ENCODE measurements around the gene RAD51. TPM values are rescaled to one million over a fixed set of nuclear protein-coding genes. Genes with fewer than 3 reads are reported as not detected.

RAD51 gene
- total and polyA plus RNA-seq, 2 donors (not counting 1 experiment from before 2014, with no cell fraction given), result 1.3 to 5.0 TPM

DNA sequence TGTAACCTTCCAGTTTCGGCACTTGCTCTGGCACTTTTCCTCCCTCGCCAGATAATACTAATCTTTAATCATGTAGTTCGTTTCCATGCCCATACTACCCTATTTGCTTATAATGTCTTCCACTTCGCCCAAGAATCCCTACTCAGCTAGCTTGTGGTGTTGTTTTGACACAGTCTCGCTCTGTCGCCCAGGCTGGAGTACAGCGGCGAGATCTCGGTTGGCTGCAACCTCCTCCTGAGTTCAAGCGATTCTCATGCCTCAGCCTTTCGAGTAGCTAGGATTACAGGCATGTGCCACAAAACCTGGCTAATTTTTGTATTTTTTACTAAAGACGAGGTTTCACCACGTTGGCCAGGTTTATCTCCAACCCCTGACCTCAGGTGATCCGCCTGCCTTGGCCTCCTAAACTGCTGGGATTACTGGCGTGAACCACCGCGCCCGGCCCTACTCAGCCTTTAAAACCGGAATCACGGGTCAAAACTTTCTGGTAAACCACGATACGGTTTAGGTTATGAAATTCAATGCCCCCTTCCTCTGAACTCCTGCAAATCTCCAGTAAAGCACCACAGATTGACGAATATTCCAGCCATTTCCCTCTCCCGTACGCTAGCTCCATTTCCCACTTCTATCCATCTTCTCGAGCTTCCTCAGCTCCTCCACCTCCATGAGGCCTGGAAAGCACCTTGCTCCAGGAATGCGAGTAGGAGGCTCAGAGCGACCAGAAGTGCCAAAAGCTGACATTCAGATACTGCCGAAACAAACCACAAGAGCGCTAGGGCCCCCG, 878 bp upstream of the RAD51 start:
- no peak for DNase-seq (ENCODE audit: low read depth in 2 of 2)
- Histone ChIP-seq H4K20me1 (ENCODE audit: control insufficient read depth, extremely low read depth, insufficient read depth, low read length) (no peaks in the 10 kb centered on the region), H3K4me1 (ENCODE audit: control insufficient read depth, extremely low read depth, insufficient read depth, low read length) (peaks cover 3% of the 10 kb centered on the region), H3K9ac (ENCODE audit: insufficient read depth, low read length) (peak overlapping the region; percentile 96), H3K36me3 (ENCODE audit: control insufficient read depth, insufficient read depth, low read length) (no peaks in the 10 kb centered on the region), H3K27me3 (ENCODE audit: control insufficient read depth, insufficient read depth, low read length) (no peaks in the 10 kb centered on the region), H3K4me3 (replicated peaks in 1 of 4; ENCODE audit: control extremely low read depth in 1 of 4, insufficient read depth in 1 of 4, low read depth in 3 of 4, low read length in 4 of 4) (peak overlapping the region; percentile 58 to 99 (median 66)), H3K4me2 (ENCODE audit: extremely low read depth, insufficient read depth, low read length) (peak overlapping the region; percentile 74), H3K9me3 (ENCODE audit: control insufficient read depth, insufficient read depth, low read depth, low read length) (no peaks in the 10 kb centered on the region), H3K27ac (ENCODE audit: insufficient read depth, low read length) (peak overlapping the region; percentile 98), H2AFZ (ENCODE audit: low read length) (peak overlapping the region; percentile 96), H3K79me2 (ENCODE audit: control insufficient read depth, insufficient read depth, low read length) (peaks cover 13% of the 10 kb centered on the region)
- TF ChIP-seq, protein P1, sequence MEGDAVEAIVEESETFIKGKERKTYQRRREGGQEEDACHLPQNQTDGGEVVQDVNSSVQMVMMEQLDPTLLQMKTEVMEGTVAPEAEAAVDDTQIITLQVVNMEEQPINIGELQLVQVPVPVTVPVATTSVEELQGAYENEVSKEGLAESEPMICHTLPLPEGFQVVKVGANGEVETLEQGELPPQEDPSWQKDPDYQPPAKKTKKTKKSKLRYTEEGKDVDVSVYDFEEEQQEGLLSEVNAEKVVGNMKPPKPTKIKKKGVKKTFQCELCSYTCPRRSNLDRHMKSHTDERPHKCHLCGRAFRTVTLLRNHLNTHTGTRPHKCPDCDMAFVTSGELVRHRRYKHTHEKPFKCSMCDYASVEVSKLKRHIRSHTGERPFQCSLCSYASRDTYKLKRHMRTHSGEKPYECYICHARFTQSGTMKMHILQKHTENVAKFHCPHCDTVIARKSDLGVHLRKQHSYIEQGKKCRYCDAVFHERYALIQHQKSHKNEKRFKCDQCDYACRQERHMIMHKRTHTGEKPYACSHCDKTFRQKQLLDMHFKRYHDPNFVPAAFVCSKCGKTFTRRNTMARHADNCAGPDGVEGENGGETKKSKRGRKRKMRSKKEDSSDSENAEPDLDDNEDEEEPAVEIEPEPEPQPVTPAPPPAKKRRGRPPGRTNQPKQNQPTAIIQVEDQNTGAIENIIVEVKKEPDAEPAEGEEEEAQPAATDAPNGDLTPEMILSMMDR (conservative IDR thresholded peaks at IDR 0.05 in 1 of 2, IDR thresholded peaks at IDR 0.05 in 1 of 2; ENCODE audit: low read depth in 1 of 2, low read length in 2 of 2), result no peak
- TF ChIP-seq EZH2 (IDR thresholded peaks at IDR 0.05; ENCODE audit: low read length, missing control alignments), result no peak

DNA sequence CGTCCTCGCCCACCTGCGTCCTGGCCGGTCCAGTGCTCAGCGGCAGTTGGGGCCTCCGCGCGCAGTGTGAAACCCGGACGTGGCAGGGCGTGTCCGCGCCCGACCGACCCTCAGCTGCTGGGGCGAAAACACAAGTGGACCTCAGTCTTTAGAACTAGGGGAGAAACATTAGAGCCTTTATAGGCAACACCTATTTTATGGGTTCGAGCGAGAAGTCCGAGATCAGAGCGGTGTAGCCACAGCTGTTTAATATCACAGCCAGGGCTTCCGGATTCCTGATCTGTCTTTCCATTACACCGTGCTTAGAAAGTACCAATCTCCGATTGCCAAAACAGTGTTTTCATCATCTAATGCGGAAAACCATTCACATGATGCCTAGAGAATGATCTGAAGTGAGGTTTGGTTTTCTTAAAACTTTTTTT, 506 bp downstream of the RAD51 start:
- Histone ChIP-seq H3K4me3 (replicated peaks in 1 of 4; ENCODE audit: control extremely low read depth in 1 of 4, insufficient read depth in 1 of 4, low read depth in 3 of 4, low read length in 4 of 4) (peak overlapping the region; percentile 58 to 99 (median 66)), H3K9ac (ENCODE audit: insufficient read depth, low read length) (peak overlapping the region; percentile 96), H3K4me1 (ENCODE audit: control insufficient read depth, extremely low read depth, insufficient read depth, low read length) (peaks cover 3% of the 10 kb centered on the region), H3K79me2 (ENCODE audit: control insufficient read depth, insufficient read depth, low read length) (peaks cover 13% of the 10 kb centered on the region), H3K27ac (ENCODE audit: insufficient read depth, low read length) (peak overlapping the region; percentile 98), H3K36me3 (ENCODE audit: control insufficient read depth, insufficient read depth, low read length) (no peaks in the 10 kb centered on the region), H2AFZ (ENCODE audit: low read length) (peak overlapping the region; percentile 76), H4K20me1 (ENCODE audit: control insufficient read depth, extremely low read depth, insufficient read depth, low read length) (no peaks in the 10 kb centered on the region), H3K27me3 (ENCODE audit: control insufficient read depth, insufficient read depth, low read length) (no peaks in the 10 kb centered on the region), H3K9me3 (ENCODE audit: control insufficient read depth, insufficient read depth, low read depth, low read length) (no peaks in the 10 kb centered on the region), H3K4me2 (ENCODE audit: extremely low read depth, insufficient read depth, low read length) (peak overlapping the region; percentile 76)
- DNase-seq (ENCODE audit: low read depth in 2 of 2), result peak; percentile 14 to 37
- TF ChIP-seq EZH2 (IDR thresholded peaks at IDR 0.05; ENCODE audit: low read length, missing control alignments), result no peak
- TF ChIP-seq, protein P1 (conservative IDR thresholded peaks at IDR 0.05 in 1 of 2, IDR thresholded peaks at IDR 0.05 in 1 of 2; ENCODE audit: low read depth in 1 of 2, low read length in 2 of 2), result no peak

DNA sequence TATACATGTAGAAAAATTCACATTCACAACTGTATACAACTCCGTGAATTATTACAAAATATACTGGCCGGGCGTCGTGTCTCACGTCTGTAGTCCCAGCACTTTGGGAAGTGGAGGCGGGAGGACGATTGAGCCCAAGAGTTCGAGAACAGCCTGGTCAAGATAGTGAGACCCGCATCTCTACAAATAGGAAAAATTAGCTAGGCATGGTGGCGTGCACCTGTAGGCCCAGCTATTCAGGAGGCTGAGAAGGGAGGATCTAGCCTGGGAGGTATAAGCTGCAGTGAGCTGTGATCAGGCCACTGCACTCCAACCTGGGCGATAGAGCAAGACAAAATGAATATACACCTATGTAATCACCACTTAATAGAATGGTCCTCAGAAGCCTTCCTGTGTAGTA, 1.3 kb downstream of the RAD51 start:
- DNase-seq (ENCODE audit: low read depth in 2 of 2), result no peak
- Histone ChIP-seq H3K27ac (ENCODE audit: insufficient read depth, low read length) (peak overlapping the region; percentile 98), H3K4me1 (ENCODE audit: control insufficient read depth, extremely low read depth, insufficient read depth, low read length) (peaks cover 3% of the 10 kb centered on the region), H3K9me3 (ENCODE audit: control insufficient read depth, insufficient read depth, low read depth, low read length) (no peaks in the 10 kb centered on the region), H3K4me3 (replicated peaks in 1 of 4; ENCODE audit: control extremely low read depth in 1 of 4, insufficient read depth in 1 of 4, low read depth in 3 of 4, low read length in 4 of 4) (peak overlapping the region; percentile 58 to 99 (median 66)), H3K36me3 (ENCODE audit: control insufficient read depth, insufficient read depth, low read length) (no peaks in the 10 kb centered on the region), H3K79me2 (ENCODE audit: control insufficient read depth, insufficient read depth, low read length) (peaks cover 13% of the 10 kb centered on the region), H4K20me1 (ENCODE audit: control insufficient read depth, extremely low read depth, insufficient read depth, low read length) (no peaks in the 10 kb centered on the region), H3K27me3 (ENCODE audit: control insufficient read depth, insufficient read depth, low read length) (no peaks in the 10 kb centered on the region), H3K4me2 (ENCODE audit: extremely low read depth, insufficient read depth, low read length) (peak overlapping the region; percentile 76), H2AFZ (ENCODE audit: low read length) (peak overlapping the region; percentile 27), H3K9ac (ENCODE audit: insufficient read depth, low read length) (no peak overlapping the region)
- no peak for TF ChIP-seq EZH2 (IDR thresholded peaks at IDR 0.05; ENCODE audit: low read length, missing control alignments)
- TF ChIP-seq, protein P1 (conservative IDR thresholded peaks at IDR 0.05 in 1 of 2, IDR thresholded peaks at IDR 0.05 in 1 of 2; ENCODE audit: low read depth in 1 of 2, low read length in 2 of 2), result no peak
